GM10248 (cell line): Measurements from ENCODE around the gene VANGL2.

Experiments used
- CTCF ChIA-PET: fragments of 300-600 bp; sonication (Branson Sonifier 250); formaldehyde crosslinking; extraction: SDS; loops from one replicate; lab custom pipeline; 2021; ENCODE audit warnings: antibody characterized with exemption; lab: Yijun Ruan, JAX
- POLR2A ChIA-PET: fragments of 350-650 bp; sonication (Branson Sonifier 250); formaldehyde crosslinking; extraction: SDS; loops from one replicate; lab custom pipeline; 2020; ENCODE audit warnings: antibody characterized with exemption; lab: Yijun Ruan, JAX
- DNase-seq: peaks from one replicate; pipeline ENCODE4 v3.0.0; 2012; ENCODE audit errors: extremely low spot score
- TF ChIP-seq, protein P1 (sequence below): IDR thresholded peaks from 2 replicates; pipeline ENCODE4 v1.5.1; 2012; ENCODE audit warnings: mild to moderate bottlenecking, low read depth; ENCODE audit errors: extremely low read depth, missing control alignments, control extremely low read depth

Gene VANGL2

DNA sequence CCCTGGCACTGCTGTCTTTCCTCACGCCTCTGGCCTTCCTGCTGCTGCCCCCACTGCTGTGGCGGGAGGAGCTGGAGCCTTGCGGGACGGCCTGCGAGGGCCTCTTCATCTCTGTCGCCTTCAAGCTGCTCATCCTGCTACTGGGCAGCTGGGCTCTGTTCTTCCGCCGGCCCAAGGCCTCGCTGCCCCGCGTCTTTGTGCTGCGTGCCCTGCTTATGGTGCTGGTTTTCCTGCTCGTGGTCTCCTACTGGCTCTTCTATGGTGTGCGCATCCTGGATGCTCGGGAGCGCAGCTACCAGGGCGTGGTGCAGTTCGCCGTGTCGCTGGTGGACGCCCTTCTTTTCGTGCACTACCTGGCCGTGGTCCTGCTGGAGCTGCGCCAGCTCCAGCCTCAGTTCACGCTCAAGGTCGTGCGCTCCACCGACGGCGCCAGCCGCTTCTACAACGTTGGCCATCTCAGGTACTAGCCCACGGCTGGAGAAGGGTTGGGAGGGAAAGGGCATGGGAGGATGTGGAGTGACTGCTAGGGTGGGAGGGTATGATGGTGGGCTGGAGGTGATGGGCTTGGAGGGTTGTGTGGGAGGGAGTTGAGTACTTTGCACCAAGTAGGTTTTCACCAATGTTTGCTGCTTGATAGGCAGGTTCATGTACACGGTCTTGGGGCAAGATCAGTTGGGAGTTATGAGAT, 18.9 kb downstream of the VANGL2 start:
- CTCF ChIA-PET, result interaction anchor here (1.3 to 2.7 kb wide), 2 partner anchors 10 to 535 kb away, joined by 3 to 11 read pairs; no protein-coding TSS in a partner anchor
- POLR2A ChIA-PET, result no interaction called here
- TF ChIP-seq, protein P1, sequence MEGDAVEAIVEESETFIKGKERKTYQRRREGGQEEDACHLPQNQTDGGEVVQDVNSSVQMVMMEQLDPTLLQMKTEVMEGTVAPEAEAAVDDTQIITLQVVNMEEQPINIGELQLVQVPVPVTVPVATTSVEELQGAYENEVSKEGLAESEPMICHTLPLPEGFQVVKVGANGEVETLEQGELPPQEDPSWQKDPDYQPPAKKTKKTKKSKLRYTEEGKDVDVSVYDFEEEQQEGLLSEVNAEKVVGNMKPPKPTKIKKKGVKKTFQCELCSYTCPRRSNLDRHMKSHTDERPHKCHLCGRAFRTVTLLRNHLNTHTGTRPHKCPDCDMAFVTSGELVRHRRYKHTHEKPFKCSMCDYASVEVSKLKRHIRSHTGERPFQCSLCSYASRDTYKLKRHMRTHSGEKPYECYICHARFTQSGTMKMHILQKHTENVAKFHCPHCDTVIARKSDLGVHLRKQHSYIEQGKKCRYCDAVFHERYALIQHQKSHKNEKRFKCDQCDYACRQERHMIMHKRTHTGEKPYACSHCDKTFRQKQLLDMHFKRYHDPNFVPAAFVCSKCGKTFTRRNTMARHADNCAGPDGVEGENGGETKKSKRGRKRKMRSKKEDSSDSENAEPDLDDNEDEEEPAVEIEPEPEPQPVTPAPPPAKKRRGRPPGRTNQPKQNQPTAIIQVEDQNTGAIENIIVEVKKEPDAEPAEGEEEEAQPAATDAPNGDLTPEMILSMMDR, result no peak
- DNase-seq, result no peak

DNA sequence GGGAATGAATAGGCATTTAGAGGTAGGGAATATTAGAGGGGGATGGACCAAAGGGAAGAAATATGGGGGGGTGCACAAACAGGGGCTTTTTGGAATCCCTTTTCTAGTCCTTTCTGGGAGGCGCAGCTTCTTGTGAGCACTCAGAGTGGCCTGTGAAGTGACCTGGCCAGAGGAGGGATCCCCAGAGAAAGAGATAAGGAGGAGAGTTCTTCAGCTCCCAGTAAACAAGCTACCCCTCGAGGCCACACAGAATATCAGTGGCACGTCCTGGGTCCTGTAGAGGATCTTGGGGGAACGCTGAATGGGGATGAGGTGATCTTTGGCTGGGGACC, 19.4 kb downstream of the VANGL2 start:
- DNase-seq, result no peak
- ChIA-PET POLR2A (no interaction called here), CTCF (interaction anchor here (1.3 to 2.7 kb wide), 2 partner anchors 9 to 534 kb away, joined by 3 to 11 read pairs; no protein-coding TSS in a partner anchor)
- TF ChIP-seq, protein P1, result no peak

DNA sequence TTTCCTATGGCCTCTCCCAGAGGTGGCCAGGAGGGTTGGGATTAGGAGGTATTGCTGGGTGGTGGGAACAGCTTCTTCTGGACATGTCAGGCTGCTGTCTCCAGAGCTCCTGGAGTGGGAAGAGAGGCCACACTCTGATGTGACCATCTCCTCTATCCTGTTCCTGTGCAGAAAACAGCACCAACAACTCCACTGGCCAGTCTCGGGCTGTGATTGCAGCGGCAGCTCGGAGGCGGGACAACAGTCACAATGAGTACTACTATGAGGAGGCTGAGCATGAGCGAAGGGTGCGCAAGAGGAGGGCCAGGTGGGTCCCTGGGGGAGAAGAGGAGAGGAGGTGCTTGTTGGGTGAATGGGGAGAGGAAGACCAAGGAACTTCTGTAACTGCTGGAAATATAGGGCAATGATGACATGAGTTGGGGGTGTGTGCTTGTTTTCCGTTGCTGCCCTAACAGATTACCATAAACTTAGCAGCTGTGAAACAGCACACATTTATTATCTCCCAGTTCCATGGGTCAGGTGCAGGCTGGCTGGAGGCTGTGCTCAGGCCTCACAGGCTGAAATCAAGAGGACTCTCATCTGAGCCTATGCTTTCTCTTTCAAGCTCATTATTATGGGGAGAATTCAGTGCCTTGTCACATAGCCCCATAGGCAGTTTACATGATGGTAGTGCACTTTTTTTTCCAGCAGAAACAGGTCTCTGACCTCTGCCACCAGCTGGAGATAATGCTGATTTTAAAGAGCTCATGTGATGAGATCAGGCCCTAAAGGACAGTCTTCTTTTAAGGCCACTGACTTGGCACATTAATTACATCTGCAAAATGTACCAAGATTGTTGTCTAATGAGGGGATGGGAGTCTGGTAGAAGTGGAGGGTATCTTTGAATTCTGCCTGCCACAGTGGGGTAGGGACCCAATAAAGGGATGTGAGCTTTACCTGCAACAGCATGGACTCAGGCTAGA, 20.8 kb downstream of the VANGL2 start:
- ChIA-PET POLR2A (no interaction called here), CTCF (interaction anchor here (1.1 to 2.7 kb wide), 4 partner anchors 8 to 45 kb away, joined by 3 to 11 read pairs (median 4); no protein-coding TSS in a partner anchor)
- TF ChIP-seq, protein P1, result no peak
- DNase-seq, result no peak

DNA sequence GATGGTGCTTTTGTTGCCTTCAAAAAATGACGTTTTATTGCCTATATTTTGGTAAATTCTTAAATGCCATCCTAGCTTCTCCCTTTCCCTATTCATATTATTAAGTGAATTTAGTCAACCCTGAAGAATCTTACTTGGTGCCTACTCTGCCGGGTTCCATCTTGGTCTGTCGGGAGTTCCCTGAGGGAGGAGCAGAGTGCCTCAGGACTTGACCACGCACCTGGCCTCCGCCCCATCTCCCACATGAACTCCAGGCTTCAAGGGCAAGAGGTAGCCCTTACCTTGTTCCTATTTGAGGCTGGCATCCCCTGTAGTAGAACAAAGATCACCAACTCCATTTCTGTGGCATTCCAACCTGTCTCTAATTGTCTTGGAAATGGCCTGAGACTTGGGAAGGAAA, 21.5 kb downstream of the VANGL2 start:
- POLR2A ChIA-PET, result no interaction called here
- CTCF ChIA-PET, result interaction anchor here (1.1 to 1.5 kb wide), 2 partner anchors 17 to 45 kb away, joined by 3 to 4 read pairs; no protein-coding TSS in a partner anchor
- TF ChIP-seq, protein P1, result no peak

DNA sequence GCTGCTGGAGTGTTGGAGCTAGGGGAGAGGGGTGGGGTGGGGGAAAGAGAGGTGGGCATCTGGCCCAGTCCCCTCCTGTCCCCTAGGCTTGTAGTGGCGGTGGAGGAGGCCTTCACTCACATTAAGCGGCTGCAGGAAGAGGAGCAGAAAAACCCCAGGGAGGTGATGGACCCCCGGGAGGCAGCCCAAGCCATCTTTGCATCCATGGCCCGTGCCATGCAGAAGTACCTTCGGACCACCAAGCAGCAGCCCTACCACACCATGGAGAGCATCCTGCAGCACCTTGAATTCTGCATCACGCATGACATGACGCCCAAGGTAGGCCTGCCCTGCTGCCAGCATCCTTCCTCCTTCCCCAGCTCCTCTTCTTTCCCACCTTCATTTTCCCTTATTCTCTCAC, 23.6 kb downstream of the VANGL2 start:
- POLR2A ChIA-PET, result no interaction called here
- DNase-seq, result no peak
- CTCF ChIA-PET, result interaction anchor here (1.6 kb wide), 1 partner anchor 183 kb away, joined by 5 read pairs; no protein-coding TSS in a partner anchor
- TF ChIP-seq, protein P1, result no peak

More for the DNA sequence above, 21.5 kb downstream of the VANGL2 start:
- DNase-seq, result no peak

DNA sequence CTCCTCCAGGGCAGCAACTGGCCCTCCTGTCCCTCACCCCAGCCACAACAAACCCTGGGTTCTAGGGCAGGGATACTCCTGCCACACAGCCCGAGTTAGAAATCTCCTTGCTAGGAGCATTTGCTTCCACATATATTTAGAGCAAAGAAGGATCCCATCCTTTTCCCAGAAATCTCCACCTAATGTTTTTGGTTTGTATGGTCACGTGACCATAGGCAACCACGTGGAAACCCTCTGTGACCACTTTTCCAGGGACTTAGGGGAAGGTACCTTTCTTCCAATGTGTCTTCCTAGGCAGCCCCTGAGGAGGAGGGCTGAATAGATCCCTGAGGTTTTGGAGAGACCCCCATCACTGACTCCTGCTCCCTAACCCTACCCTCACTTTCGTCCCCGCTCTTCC, 25.5 kb downstream of the VANGL2 start:
- ChIA-PET POLR2A (no interaction called here), CTCF (interaction anchor here (1.8 kb wide), 1 partner anchor 179 kb away, joined by 7 read pairs; no protein-coding TSS in a partner anchor)
- no peak for DNase-seq
- TF ChIP-seq, protein P1, result no peak
